K562 (cell line): ENCODE data around the gene GPR32.

Experiments used
- CHD2 ChIP-seq: IDR thresholded peaks from 2 replicates; pipeline ENCODE4 v1.6.1; 2011; ENCODE audit warnings: low read depth, low read length
- SMAD2 ChIP-seq: fragments of 150-350 bp; IDR thresholded peaks from 2 replicates; pipeline ENCODE4 v1.6.1; 2014; ENCODE audit warnings: low read depth, mild to moderate bottlenecking, low read length
- TF ChIP-seq, protein P1 (sequence below), 2 experiments: fragments of 450-650 bp in 1 of 2; sonication (generic) in 1 of 2; formaldehyde crosslinking in 1 of 2; IDR thresholded peaks; 2 replicates each; pipeline versions ENCODE4 v1.7.1 to v1.9.0; 2016 to 2022; ENCODE audit warnings: inconsistent platforms in 1 of 2, mild to moderate bottlenecking in 1 of 2, missing genetic modification reagents in 1 of 2
- TF ChIP-seq, protein P2 (sequence below), 3 experiments: IDR thresholded peaks in 2 of 3; conservative IDR thresholded peaks in 1 of 3; 2 replicates each; pipeline ENCODE4 v1.5.1; 2011 to 2012; ENCODE audit warnings: low read length in 3 of 3, mild to moderate bottlenecking in 3 of 3, control low read depth in 2 of 3, improper control_type of control experiment in 1 of 3, inconsistent platforms in 1 of 3, low read depth in 1 of 3, mixed read lengths in 1 of 3, moderate library complexity in 1 of 3; ENCODE audit not compliant: insufficient read depth in 2 of 3

DNA sequence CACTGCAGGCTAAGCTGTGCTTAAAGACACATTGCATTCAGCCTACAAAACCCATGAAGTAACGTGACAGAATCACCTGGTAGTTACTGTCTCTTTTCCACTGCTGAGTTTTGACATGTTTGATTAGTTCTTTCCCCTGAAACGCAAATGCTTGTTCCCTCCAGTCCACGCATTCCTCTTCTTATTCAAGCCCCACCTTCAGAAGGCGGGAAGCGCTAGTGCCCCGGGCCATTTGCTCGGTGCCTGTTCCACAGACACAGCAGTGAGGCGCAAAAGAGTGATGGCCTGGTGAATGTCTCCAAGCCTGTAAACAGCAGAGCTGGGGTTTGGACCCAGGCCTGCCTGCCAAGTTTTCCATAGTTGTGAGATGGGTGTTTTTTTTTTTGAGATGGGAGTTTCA lies 30.8 kb downstream of the GPR32 start:
- TF ChIP-seq SMAD2 (no peak), CHD2 (no peak)
- TF ChIP-seq, protein P1, sequence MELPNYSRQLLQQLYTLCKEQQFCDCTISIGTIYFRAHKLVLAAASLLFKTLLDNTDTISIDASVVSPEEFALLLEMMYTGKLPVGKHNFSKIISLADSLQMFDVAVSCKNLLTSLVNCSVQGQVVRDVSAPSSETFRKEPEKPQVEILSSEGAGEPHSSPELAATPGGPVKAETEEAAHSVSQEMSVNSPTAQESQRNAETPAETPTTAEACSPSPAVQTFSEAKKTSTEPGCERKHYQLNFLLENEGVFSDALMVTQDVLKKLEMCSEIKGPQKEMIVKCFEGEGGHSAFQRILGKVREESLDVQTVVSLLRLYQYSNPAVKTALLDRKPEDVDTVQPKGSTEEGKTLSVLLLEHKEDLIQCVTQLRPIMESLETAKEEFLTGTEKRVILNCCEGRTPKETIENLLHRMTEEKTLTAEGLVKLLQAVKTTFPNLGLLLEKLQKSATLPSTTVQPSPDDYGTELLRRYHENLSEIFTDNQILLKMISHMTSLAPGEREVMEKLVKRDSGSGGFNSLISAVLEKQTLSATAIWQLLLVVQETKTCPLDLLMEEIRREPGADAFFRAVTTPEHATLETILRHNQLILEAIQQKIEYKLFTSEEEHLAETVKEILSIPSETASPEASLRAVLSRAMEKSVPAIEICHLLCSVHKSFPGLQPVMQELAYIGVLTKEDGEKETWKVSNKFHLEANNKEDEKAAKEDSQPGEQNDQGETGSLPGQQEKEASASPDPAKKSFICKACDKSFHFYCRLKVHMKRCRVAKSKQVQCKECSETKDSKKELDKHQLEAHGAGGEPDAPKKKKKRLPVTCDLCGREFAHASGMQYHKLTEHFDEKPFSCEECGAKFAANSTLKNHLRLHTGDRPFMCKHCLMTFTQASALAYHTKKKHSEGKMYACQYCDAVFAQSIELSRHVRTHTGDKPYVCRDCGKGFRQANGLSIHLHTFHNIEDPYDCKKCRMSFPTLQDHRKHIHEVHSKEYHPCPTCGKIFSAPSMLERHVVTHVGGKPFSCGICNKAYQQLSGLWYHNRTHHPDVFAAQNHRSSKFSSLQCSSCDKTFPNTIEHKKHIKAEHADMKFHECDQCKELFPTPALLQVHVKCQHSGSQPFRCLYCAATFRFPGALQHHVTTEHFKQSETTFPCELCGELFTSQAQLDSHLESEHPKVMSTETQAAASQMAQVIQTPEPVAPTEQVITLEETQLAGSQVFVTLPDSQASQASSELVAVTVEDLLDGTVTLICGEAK (IDR thresholded peaks at IDR 0.05), result no peak
- TF ChIP-seq, protein P1 (CRISPR knock-in tag; IDR thresholded peaks at IDR 0.05), result no peak
- TF ChIP-seq, protein P2, sequence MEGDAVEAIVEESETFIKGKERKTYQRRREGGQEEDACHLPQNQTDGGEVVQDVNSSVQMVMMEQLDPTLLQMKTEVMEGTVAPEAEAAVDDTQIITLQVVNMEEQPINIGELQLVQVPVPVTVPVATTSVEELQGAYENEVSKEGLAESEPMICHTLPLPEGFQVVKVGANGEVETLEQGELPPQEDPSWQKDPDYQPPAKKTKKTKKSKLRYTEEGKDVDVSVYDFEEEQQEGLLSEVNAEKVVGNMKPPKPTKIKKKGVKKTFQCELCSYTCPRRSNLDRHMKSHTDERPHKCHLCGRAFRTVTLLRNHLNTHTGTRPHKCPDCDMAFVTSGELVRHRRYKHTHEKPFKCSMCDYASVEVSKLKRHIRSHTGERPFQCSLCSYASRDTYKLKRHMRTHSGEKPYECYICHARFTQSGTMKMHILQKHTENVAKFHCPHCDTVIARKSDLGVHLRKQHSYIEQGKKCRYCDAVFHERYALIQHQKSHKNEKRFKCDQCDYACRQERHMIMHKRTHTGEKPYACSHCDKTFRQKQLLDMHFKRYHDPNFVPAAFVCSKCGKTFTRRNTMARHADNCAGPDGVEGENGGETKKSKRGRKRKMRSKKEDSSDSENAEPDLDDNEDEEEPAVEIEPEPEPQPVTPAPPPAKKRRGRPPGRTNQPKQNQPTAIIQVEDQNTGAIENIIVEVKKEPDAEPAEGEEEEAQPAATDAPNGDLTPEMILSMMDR (IDR thresholded peaks at IDR 0.05 in 2 of 3, conservative IDR thresholded peaks at IDR 0.05 in 1 of 3; ENCODE audit: insufficient read depth in 2 of 3, low read depth in 1 of 3, low read length in 3 of 3), result no peak
